Transverse colon (tissue), 3 donors: ENCODE data around the gene FCRL4.

Experiments
- CTCF ChIP-seq, 5 experiments: fragments of 200-600 bp in 3 of 5; fragments of 450-650 bp in 2 of 5; sonication (generic) in 3 of 5; IDR thresholded peaks; 1 replicate in 2 of 5; 2 replicates in 3 of 5; pipeline ENCODE4 v1.5.1; 2016 to 2017; ENCODE audit warnings: antibody characterized with exemption in 5 of 5, inconsistent platforms in 3 of 5, mild to moderate bottlenecking in 2 of 5, moderate library complexity in 1 of 5
- EP300 ChIP-seq: sonication (generic); formaldehyde crosslinking; IDR thresholded peaks from one replicate; pipeline ENCODE4 v1.6.1; 2017; ENCODE audit warnings: antibody characterized with exemption, low read depth

- no peak for TF ChIP-seq CTCF (IDR thresholded peaks at IDR 0.05)
- TF ChIP-seq EP300: no peak
These were observed 23.0 kb downstream of the FCRL4 start for GRCh38 chr1:157574836-157575235.
